ENCODE data around the gene ARFGEF3. TPM values are rescaled to one million over a fixed set of nuclear protein-coding genes. Genes with fewer than 3 reads are reported as not detected.

The ARFGEF3 gene
- total RNA-seq, 1 donor from 2014 or later: 3.8 TPM

DNA sequence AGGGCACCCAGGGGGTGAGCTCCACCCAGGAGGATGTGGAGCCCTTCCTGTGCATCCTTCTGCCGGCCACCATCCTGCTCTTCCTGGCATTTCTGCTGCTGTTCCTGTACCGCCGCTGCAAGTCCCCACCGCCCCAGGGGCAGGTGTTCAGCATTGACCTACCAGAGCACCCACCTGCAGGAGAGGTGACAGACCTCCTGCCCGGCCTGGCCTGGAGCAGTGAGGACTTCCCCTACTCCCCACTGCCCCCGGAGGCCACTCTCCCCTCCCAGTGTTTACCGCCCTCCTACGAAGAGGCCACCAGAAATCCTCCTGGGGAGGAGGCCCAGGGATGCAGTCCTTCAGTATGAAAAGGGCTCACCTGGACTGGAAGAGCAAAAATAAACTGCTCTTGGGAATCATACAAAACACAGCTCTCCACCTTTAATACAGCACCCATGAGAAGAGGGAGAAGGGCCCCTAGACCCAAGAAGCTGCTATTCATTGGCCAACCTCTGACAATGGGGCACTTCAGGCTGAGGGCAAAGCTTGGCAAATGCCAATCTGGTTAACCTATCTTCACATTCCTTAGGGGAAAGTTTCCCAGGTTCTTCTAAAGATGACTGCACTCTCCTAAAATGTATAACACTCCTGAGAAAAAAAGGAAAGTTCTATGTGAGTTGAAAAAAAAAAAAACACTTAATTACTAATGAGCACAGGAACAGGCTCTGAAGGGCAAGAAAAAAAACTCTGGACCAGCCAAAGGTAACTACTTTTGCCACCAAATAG is 220.9 kb downstream of the ARFGEF3 start:
- H3K9me3 ChIP-seq (ENCODE audit: low read depth): no peaks in the 10 kb centered on the region
- H3K27me3 ChIP-seq: no peaks in the 10 kb centered on the region
- H3K27ac ChIP-seq: no peak overlapping the region
- H3K4me2 ChIP-seq: no peak overlapping the region
- no peaks in the 10 kb centered on the region for H3F3A ChIP-seq (ENCODE audit: low read depth)
- H3K36me3 ChIP-seq: no peaks in the 10 kb centered on the region
- Mint-ChIP-seq H3K36me3 (no peaks in the 10 kb centered on the region), H3K27me3 (ENCODE audit: insufficient read depth, low read depth) (peaks cover 5% of the 10 kb centered on the region), H3K4me3 (no peak overlapping the region), H3K9me3 (no peaks in the 10 kb centered on the region), H3K4me1 (peaks cover 9% of the 10 kb centered on the region), H3K27ac (no peak overlapping the region)
- H4K20me1 ChIP-seq (ENCODE audit: low read depth): no peaks in the 10 kb centered on the region
- no peak for DNase-seq (ENCODE audit: low spot score)
- H3K4me1 ChIP-seq: no peaks in the 10 kb centered on the region
- H3K9ac ChIP-seq: no peak overlapping the region
- TF ChIP-seq EZH2phosphoT487 (IDR thresholded peaks at IDR 0.05) (no peak), EZH2 (IDR thresholded peaks at IDR 0.05) (no peak)
- TF ChIP-seq, protein P1, sequence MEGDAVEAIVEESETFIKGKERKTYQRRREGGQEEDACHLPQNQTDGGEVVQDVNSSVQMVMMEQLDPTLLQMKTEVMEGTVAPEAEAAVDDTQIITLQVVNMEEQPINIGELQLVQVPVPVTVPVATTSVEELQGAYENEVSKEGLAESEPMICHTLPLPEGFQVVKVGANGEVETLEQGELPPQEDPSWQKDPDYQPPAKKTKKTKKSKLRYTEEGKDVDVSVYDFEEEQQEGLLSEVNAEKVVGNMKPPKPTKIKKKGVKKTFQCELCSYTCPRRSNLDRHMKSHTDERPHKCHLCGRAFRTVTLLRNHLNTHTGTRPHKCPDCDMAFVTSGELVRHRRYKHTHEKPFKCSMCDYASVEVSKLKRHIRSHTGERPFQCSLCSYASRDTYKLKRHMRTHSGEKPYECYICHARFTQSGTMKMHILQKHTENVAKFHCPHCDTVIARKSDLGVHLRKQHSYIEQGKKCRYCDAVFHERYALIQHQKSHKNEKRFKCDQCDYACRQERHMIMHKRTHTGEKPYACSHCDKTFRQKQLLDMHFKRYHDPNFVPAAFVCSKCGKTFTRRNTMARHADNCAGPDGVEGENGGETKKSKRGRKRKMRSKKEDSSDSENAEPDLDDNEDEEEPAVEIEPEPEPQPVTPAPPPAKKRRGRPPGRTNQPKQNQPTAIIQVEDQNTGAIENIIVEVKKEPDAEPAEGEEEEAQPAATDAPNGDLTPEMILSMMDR (IDR thresholded peaks at IDR 0.05): peak; percentile 27
- no peaks in the 10 kb centered on the region for H3K79me2 ChIP-seq (ENCODE audit: low read depth)
- no peak overlapping the region for H3K4me3 ChIP-seq
- peak overlapping the region; percentile 6 for H2AFZ ChIP-seq (replicated peaks)

DNA sequence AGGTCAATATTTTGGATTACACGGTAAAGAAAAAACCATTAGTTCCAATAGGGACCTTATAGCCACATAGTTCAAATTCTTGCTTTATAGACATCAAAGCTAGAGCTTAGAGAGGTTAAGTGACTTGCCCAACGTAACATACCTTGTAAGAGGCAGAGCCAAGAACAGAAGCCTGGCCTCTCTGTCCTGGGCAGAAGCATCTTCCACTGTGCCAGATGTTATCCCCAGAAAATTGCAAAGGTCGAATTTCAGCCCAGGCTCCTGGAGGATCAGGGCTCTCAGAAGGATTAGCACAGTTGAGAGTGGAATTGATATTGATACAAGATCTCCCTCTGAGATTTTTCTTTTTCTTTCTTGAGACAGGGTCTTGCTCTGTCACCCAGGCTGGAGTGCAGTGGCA is 222.0 kb downstream of the ARFGEF3 start:
- Mint-ChIP-seq H3K27me3 (ENCODE audit: insufficient read depth, low read depth) (peaks cover 5% of the 10 kb centered on the region), H3K4me1 (peaks cover 6% of the 10 kb centered on the region), H3K36me3 (no peaks in the 10 kb centered on the region), H3K4me3 (no peak overlapping the region), H3K9me3 (no peaks in the 10 kb centered on the region), H3K27ac (no peak overlapping the region)
- Histone ChIP-seq H3K9me3 (ENCODE audit: low read depth) (no peaks in the 10 kb centered on the region), H2AFZ (replicated peaks) (no peak overlapping the region), H3F3A (ENCODE audit: low read depth) (no peaks in the 10 kb centered on the region), H3K4me1 (no peaks in the 10 kb centered on the region), H3K27me3 (no peaks in the 10 kb centered on the region), H4K20me1 (ENCODE audit: low read depth) (no peaks in the 10 kb centered on the region), H3K36me3 (no peaks in the 10 kb centered on the region), H3K27ac (no peak overlapping the region), H3K4me2 (no peak overlapping the region), H3K79me2 (ENCODE audit: low read depth) (no peaks in the 10 kb centered on the region), H3K9ac (no peak overlapping the region), H3K4me3 (no peak overlapping the region)
- DNase-seq (ENCODE audit: low spot score): peak; percentile 13
- TF ChIP-seq EZH2 (IDR thresholded peaks at IDR 0.05): no peak
- TF ChIP-seq, protein P1 (IDR thresholded peaks at IDR 0.05): no peak
- TF ChIP-seq EZH2phosphoT487 (IDR thresholded peaks at IDR 0.05): no peak

DNA sequence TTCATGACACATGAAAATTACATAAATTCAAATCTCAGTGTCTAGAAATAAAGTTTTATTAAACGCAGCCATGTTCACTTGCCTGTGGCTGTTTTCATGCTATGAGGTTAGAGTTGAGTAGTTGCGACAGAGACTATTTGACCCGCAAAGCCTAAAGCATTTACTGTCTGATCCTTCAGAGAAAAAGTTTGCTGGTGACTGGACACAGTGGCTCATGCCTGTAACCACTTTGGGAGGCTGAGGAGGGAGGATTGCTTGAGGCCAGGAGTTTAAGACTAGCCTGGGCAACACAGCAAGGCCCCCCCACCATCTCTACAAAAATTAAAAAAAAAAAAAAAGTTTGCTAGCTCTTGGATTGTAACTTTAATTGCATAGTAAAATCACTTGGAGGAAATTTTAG is 225.2 kb downstream of the ARFGEF3 start:
- Histone ChIP-seq H3K36me3 (no peaks in the 10 kb centered on the region), H3K4me1 (no peaks in the 10 kb centered on the region), H3K79me2 (ENCODE audit: low read depth) (no peaks in the 10 kb centered on the region), H3K4me2 (no peak overlapping the region), H3F3A (ENCODE audit: low read depth) (no peaks in the 10 kb centered on the region), H3K4me3 (no peak overlapping the region), H3K9ac (no peak overlapping the region), H3K27me3 (no peaks in the 10 kb centered on the region), H4K20me1 (ENCODE audit: low read depth) (no peaks in the 10 kb centered on the region), H3K9me3 (ENCODE audit: low read depth) (no peaks in the 10 kb centered on the region), H2AFZ (replicated peaks) (no peak overlapping the region), H3K27ac (no peak overlapping the region)
- Mint-ChIP-seq H3K36me3 (no peaks in the 10 kb centered on the region), H3K4me3 (no peak overlapping the region), H3K4me1 (peaks cover 6% of the 10 kb centered on the region), H3K27ac (no peak overlapping the region), H3K27me3 (ENCODE audit: insufficient read depth, low read depth) (peaks cover 5% of the 10 kb centered on the region), H3K9me3 (no peaks in the 10 kb centered on the region)
- DNase-seq (ENCODE audit: low spot score): no peak
- no peak for TF ChIP-seq EZH2phosphoT487 (IDR thresholded peaks at IDR 0.05)
- TF ChIP-seq, protein P1 (IDR thresholded peaks at IDR 0.05): no peak
- TF ChIP-seq EZH2 (IDR thresholded peaks at IDR 0.05): no peak
